Hepatic stellate cell (primary cell): Measurements from ENCODE around the gene HENMT1.
"Not testable (repeated sequence)": the region's sequence is repeated elsewhere in the genome, so short reads cannot be mapped to it uniquely, and the experiment has no call there.

ENCODE experiments used
- DNase-seq: peaks from one replicate; pipeline ENCODE4 v3.0.0; 2011; ENCODE audit warnings: low spot score

Gene HENMT1

DNA sequence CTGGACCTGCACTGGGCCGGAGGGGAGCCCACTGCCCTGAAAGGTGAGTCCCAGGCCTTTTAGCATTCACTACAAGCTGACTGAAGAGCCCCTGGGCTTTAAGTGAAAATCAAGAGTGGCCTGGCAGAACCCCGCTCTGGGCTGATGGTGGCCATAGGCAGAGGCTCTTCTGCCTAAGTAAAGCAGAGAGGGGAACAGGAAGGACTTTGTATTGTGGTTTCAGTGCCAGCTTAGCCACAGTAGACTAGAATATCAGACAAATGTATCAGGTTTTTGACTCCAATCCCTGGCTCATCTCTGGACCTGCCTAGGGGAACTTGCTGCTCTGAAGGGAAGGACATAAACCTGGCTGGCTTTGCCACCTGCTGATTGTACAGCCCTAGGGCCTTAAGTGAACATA, 10.2 kb upstream of the HENMT1 start:
- DNase-seq: no peak

DNA sequence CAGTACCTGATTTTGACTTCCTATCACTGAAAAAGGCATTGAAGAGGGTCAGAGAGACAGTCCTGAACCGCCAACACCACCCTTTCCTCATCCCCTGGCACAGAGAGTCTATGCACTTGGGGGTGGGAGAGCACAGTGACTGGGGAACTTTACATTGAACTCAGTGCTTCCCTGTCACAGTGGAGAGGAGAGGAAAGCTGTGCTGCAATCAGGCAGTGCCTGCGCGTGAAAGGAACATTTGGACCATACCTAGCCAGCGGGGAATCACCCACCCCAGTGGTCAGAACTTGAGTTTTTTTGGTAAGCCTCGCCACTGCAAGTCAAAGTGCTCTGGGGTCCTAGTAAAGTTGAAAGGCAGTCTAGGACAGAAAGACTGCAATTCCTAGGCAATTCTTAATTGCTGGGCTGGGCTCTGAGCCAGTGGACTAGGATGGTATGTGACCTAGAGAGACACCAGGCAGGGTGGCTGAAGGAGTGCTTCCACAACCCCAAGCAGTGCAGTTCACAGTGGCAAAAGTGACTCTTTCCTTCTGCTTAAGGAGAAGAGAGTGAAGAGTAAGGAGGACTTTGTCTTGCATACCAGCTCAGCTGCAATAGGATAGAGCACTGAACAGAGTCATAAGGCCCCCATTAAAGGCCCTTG, 9.4 kb upstream of the HENMT1 start:
- no peak for DNase-seq

- DNase-seq: no peak
Observed at GRCh38 chr1:108669679-108670078, 8.8 kb upstream of the HENMT1 start.

- DNase-seq: no peak
Observed at GRCh38 chr1:108668777-108669176, 7.9 kb upstream of the HENMT1 start.

DNA sequence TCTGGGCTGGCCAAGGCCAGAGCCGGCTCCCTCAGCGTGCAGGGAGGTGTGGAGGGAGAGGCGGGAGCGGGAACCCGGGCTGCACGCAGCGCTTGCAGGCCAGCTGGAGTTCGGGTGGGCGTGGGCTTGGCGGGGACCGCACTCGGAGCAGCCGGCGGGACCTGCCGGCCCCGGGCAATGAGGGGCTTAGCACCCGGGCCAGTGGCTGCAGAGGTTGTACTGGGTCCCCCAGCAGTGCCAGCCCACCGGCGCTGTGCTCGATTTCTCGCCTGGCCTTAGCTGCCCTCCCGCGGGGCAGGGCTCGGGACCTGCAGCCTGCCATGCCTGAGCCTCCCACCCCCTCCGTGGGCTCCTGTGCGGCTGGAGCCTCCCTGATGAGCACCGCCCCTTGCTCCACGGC, 6.5 kb upstream of the HENMT1 start:
- not testable (repeated sequence) for DNase-seq

DNA sequence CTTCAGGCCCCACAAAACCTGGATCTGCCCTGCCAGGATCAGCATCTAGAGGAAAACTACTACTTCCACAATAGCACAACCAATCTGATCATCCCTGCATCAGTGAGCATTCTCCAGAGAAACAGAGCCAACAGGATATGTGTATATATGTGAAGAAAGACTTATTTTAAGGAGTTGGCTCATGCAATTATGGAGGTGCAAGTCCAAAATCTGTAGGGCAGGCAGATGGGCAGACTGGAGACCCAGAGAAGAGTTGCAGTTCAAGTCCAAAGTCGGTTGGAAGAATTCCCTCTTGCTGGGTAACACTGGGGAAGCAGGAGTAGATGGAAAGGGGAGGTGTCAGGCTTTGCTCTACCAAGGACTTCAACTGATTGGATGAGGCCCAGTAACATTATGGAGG, 4.9 kb upstream of the HENMT1 start:
- no peak for DNase-seq

DNA sequence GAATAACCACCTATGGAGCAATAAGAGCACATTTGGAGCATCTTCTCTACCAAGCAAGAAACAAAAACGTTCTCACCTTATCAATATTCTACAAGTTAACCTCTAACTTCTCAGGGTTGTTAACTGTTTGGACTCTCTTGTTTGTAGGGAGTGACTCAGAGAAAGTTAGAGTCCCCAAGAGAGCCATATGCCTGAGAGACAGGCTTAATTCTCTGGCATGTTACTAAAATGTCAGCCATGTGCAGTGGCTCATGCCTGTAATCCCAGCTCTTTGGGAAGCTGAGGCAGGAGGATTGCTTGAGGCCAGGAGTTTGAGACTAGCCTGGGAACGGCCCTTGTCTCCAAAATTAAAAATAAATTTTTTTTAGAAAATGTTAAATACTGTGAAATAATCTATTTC, 4.2 kb upstream of the HENMT1 start:
- no peak for DNase-seq

GRCh38 chr1:108664481-108664880, 3.6 kb upstream of the HENMT1 start:
- no peak for DNase-seq

GRCh38 chr1:108663074-108663473, 2.2 kb upstream of the HENMT1 start:
- DNase-seq: no peak

DNA sequence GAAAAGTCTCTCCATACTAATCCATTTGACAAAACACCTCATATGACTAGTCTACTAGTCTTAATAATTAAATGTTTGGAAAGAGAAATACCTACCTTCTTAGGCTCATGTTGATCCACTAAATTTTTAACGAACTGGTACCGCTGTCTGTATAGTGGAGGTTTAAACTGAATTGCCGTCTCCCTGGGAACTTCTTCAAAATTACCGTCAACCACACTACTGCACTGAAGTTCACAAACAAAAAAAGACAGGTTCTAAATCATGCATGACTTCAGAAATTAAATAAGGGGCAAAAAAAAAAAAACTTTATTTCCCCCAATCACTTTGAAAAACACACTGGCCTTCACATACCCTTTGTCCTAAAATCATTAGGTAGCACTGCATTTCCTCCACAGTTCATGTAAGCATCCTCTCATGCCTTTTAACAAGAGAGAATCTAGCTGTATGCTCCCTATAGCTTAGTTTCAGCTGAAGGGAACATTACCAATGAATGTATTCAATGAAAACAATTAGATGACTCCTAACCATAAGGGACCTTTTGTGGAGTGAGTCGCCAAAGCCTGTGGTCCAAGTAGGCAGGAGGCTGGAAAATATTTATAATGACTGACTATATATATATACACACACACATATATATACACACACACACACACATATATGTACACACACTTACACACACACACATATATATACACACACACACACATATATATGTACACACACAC, 3.4 kb downstream of the HENMT1 start:
- no peak for DNase-seq

DNA sequence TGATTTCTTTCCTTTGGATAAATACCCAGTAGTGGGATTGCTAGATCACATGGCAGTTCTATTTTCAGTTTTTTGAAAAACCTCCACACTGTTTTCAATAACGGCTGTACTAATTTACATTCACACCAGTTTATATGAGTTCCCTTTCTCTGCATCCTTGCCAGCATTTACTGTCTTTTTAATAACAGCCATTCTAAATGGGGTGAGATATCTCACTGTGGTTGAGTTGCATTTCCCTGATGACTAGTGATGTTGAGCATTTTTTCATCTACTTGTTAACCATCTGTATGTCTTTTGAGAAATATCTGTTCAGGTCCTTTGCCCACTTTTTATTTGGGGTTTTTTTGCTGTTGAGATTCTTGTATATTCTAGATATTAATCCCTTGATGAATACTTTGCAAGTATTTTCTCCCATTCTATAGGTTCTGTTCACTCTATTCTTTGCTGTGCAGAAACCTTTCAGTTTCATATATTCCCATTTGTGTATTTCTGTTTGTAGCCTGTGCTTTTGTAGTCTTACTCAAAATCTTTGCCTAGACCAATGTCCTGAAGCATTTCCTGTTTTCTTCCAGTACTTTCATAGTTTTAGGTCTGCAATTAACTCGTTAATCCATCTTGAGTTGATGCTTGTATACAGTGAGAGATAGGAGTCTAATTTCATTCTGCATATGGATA, 7.3 kb downstream of the HENMT1 start:
- DNase-seq: no peak

- DNase-seq: peak; percentile 44
Observed at GRCh38 chr1:108646648-108647269, 14.1 kb downstream of the HENMT1 start.

DNA sequence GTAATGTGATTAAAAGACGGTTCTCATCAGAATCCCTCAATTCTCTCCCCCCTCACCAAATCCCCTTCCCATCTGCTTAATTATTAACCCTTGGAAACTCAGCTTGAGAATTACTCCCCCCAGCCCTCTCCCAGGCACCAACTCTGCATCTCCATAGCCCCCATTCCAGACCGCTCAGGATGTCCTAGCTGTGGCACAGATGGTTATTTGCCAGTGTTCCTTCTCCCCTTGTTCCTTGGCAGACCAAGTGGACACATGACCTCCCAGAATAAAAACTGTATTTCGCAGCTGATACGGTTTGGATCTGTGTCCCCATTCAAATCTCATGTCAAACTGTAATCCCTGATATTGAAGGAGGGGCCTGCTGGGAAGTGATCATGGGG, 14.6 kb downstream of the HENMT1 start:
- no peak for DNase-seq

DNA sequence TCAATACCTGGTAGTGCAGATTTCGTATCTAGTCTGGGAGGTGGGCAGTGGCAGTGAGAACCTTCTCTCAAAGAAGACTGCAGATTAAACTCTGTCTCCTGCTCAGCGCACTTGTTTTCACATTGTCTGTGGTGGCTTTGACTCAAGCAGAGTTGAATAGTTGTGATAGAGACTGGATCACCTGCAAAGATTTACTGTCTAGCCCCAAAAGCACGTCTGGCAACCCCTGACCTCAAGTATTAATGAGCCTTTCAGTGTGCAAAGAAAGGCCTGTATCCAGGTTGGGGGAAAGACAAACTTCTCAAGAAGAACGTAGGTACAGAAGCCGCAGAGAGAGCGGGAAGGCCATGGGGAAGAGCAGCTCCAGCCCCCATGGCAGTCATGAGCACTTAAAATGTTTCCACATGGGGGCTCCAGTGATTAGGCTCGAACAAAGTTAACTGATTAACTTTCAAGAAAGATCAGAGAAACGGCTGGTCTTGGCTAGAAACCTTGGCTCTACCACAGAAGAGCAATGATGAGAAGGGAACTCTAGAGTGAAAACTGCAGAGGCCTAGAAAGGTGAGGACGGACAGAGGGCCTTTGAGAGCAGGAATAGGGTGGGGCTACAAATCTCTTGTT, 15.2 kb downstream of the HENMT1 start:
- DNase-seq: no peak

DNA sequence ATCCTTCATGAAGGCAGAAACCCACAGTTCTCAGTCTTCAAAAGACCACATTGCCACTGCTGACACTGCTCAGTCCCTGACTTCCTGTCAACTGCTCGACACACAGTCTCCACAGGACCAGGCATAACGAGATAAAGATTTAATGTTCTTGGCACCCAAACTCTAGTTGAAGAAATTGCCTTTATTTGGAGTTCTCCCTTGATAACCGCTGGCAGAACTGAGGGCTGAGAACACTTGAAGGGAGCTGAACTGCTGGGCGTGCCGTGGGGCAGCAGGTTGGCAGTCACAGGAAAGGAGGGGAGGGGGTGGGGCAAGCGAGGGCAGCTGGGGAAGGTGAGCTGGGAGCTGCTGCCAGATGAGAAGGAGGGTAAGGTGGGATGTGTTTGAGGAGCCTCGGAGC, 15.9 kb downstream of the HENMT1 start:
- no peak for DNase-seq

DNA sequence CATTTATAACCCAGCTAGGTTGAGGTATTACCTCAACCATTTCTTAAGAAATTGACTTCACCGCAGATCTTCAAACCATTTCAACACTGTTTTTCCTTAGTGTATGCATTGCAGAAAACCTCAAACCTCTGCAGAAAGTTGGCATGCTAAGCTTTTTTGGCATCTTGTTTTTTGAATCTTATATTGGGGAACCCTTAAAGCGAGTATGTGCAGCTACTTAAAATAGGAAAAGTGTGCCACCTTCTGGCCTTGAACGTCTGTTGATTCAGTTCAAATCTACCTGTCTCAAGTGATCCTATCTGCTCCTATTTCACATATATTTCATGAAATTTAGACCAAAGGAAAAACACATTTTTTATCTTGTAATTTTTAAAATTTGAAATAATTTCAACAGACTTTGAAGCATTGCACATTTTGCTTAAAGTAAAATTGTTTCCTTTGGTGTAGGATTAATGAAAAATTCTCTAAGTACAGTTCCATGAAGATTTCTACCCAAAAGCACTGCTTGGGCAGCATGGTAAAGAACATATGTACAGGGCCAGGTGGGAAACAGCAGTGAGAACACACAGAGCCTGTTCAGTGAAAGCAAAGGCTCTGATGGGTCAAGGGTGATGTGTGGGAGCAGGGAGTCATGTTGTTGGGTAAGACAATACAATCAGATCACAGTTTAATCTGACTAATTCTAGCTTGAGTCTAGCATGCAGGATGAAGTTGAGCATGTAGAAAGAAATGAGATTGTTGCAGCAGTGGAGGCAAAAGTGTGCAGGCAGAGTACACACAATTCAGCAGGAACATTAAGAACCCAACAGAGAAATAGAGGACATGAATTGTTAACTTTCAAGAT, 17.2 kb downstream of the HENMT1 start:
- DNase-seq: peak; percentile 63

- DNase-seq: not testable (repeated sequence)
Observed at GRCh38 chr1:108640863-108641262, 20.0 kb downstream of the HENMT1 start.

DNA sequence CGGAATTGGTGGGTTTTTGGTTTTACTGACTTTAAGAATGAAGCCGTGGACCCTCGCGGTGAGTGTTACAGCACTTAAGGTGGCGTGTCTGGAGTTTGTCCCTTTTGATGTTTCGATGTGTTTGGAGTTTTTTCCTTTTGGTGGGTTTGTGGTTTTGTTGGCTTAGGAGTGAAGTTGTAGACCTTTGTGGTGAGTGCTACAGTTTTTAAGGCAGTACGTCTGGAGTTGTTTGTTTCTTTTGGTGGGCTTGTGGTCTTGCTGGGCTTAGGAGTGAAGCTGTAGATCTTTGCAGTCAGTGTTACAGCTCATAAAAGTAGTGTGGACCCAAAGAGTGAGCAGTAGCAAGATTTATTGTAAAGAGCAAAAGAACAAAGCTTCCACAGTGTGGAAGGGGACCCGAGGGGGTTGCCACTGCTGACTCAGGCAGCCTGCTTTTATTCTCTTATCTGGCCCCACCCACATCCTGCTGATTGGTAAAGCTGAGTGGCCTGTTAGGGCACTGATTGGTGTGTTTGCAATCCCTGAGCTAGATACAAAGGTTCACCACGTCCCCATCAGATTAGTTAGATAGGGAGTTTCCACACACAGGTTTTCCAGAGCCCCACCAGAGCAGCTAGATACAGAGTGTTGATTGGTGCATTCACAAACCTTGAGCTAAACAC, 20.9 kb downstream of the HENMT1 start:
- DNase-seq: no peak

DNA sequence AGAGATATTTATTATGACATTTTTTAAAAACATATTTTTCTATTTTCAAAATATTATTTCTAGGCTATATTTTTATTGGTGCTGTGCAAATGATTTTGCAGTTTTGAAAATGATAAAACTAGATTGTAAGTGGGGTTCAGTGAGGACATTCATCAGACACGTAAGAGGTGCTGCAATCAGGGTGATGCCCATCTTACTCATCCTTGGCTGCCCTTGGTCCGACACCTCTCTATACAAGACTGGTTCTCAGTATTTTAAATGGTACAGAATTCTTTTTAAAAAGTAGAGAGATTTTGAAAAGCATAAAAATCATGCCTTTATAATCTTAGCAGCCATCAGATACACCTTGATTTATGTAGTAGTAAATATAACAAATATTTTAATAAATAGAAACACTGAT, 24.0 kb downstream of the HENMT1 start:
- DNase-seq: no peak

- DNase-seq: no peak
Observed at GRCh38 chr1:108634521-108634920, 26.4 kb downstream of the HENMT1 start.

GRCh38 chr1:108628665-108629064, 32.2 kb downstream of the HENMT1 start:
- DNase-seq: no peak
